Measurements from ENCODE around the gene ZNF766. TPM values are rescaled to one million over a fixed set of nuclear protein-coding genes. Genes with fewer than 3 reads are reported as not detected.
A peak's percentile ranks its signal among the peaks of the same experiment; 100 is the strongest.

Gene ZNF766
- total and polyA plus RNA-seq, 2 of the 13 experiments (the other 11 are each of a cell fraction or from before 2014, with no cell fraction given) = 5.2 to 10.3 TPM

DNA sequence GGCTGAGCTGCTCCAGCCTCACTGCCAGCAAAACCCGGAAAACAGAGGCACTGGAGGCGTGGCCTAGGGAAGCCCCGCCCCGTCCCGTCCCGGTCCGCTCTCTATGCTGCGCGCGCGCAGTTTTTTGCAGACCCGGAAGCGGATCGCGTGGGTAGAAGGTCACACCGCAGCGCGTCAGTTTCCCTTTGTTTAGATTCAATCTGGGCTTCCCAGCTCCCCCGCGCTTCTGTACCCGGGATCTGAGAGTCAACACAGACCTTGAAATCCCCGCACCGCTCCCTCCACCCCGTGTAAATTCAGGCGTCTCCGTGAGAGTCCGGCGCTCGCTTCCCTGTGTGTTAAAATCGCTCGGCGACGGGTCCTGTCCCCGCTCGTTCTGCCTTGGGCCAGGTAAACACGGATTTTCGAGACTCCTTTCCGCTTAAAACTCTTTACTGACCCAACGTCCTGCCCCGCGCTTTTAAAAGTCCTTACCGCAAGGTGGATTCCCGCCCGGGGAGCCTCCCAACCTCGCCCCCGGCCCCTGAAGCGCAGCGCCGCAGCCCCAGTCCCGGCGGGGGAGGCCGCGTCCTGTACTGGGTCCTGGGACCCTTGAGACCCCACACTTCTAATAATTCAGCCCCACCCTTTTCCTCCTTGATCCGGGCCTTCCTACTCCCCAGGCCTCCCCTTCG is 66.9 kb downstream of the ZNF766 start, which contains the start of gene ZNF610 (continued):
- TF ChIP-seq THAP7 (CRISPR knock-in tag; IDR thresholded peaks at IDR 0.05) (no peak), HNF4G (IDR thresholded peaks at IDR 0.05; ENCODE audit: borderline replicate concordance, low read depth, low read length) (no peak), HNF4G (CRISPR knock-in tag; IDR thresholded peaks at IDR 0.05; ENCODE audit: borderline replicate concordance, low read depth) (no peak), YY1 (IDR thresholded peaks at IDR 0.05; ENCODE audit: insufficient read depth, insufficient replicate concordance, low read depth, low read length) (no peak), ADNP (CRISPR knock-in tag; IDR thresholded peaks at IDR 0.05) (no peak), THRA (CRISPR knock-in tag; IDR thresholded peaks at IDR 0.05; ENCODE audit: borderline replicate concordance) (no peak), RBFOX2 (IDR thresholded peaks at IDR 0.05; ENCODE audit: low read depth, low read length) (peak; percentile 40; the same call in 1 of the 2 replicates), PHF21A (CRISPR knock-in tag; IDR thresholded peaks at IDR 0.05) (0 out of 2 replicates have a peak, but pooled peaks have one; percentile 27), ZFY (CRISPR knock-in tag; IDR thresholded peaks at IDR 0.05) (no peak), ZNF775 (CRISPR knock-in tag; IDR thresholded peaks at IDR 0.05; ENCODE audit: borderline replicate concordance) (no peak), GATAD1 (CRISPR knock-in tag; IDR thresholded peaks at IDR 0.05) (0 out of 2 replicates have a peak, but pooled peaks have one; percentile 18), ZNF256 (CRISPR knock-in tag; conservative IDR thresholded peaks at IDR 0.05) (no peak), HOXA5 (CRISPR knock-in tag; IDR thresholded peaks at IDR 0.05) (no peak)
- TF ChIP-seq, protein P1, sequence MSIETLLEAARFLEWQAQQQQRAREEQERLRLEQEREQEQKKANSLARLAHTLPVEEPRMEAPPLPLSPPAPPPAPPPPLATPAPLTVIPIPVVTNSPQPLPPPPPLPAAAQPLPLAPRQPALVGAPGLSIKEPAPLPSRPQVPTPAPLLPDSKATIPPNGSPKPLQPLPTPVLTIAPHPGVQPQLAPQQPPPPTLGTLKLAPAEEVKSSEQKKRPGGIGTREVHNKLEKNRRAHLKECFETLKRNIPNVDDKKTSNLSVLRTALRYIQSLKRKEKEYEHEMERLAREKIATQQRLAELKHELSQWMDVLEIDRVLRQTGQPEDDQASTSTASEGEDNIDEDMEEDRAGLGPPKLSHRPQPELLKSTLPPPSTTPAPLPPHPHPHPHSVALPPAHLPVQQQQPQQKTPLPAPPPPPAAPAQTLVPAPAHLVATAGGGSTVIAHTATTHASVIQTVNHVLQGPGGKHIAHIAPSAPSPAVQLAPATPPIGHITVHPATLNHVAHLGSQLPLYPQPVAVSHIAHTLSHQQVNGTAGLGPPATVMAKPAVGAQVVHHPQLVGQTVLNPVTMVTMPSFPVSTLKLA (IDR thresholded peaks at IDR 0.05) = no peak
- TF ChIP-seq, protein P2, sequence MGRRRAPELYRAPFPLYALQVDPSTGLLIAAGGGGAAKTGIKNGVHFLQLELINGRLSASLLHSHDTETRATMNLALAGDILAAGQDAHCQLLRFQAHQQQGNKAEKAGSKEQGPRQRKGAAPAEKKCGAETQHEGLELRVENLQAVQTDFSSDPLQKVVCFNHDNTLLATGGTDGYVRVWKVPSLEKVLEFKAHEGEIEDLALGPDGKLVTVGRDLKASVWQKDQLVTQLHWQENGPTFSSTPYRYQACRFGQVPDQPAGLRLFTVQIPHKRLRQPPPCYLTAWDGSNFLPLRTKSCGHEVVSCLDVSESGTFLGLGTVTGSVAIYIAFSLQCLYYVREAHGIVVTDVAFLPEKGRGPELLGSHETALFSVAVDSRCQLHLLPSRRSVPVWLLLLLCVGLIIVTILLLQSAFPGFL (CRISPR knock-in tag; IDR thresholded peaks at IDR 0.05) = no peak
- TF ChIP-seq, protein P3, sequence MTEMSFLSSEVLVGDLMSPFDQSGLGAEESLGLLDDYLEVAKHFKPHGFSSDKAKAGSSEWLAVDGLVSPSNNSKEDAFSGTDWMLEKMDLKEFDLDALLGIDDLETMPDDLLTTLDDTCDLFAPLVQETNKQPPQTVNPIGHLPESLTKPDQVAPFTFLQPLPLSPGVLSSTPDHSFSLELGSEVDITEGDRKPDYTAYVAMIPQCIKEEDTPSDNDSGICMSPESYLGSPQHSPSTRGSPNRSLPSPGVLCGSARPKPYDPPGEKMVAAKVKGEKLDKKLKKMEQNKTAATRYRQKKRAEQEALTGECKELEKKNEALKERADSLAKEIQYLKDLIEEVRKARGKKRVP (CRISPR knock-in tag; IDR thresholded peaks at IDR 0.05) = no peak
- TF ChIP-seq, protein P4, sequence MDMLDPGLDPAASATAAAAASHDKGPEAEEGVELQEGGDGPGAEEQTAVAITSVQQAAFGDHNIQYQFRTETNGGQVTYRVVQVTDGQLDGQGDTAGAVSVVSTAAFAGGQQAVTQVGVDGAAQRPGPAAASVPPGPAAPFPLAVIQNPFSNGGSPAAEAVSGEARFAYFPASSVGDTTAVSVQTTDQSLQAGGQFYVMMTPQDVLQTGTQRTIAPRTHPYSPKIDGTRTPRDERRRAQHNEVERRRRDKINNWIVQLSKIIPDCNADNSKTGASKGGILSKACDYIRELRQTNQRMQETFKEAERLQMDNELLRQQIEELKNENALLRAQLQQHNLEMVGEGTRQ (IDR thresholded peaks at IDR 0.05; ENCODE audit: low read depth, low read length) = no peak
- TF ChIP-seq, protein P4 (CRISPR knock-in tag; IDR thresholded peaks at IDR 0.05; ENCODE audit: borderline replicate concordance) = no peak
- TF ChIP-seq, protein P5, sequence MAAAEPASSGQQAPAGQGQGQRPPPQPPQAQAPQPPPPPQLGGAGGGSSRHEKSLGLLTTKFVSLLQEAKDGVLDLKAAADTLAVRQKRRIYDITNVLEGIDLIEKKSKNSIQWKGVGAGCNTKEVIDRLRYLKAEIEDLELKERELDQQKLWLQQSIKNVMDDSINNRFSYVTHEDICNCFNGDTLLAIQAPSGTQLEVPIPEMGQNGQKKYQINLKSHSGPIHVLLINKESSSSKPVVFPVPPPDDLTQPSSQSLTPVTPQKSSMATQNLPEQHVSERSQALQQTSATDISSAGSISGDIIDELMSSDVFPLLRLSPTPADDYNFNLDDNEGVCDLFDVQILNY (CRISPR knock-in tag; conservative IDR thresholded peaks at IDR 0.05) = no peak
